Neural cell (in vitro differentiated cells): ENCODE data around the gene SPOCD1. TPM values are rescaled to one million over a fixed set of nuclear protein-coding genes. Genes with fewer than 3 reads are reported as not detected.

ENCODE experiments used
- H2AFZ ChIP-seq: fragments of 200-600, 300-800 bp; sonication (generic), shearing (Covaris generic); 2 replicates; pipeline ENCODE4 v1.6.0; 2014; ENCODE audit warnings: low read depth, mild to moderate bottlenecking, antibody characterized with exemption, low read length, moderate library complexity
- H3F3A ChIP-seq: fragments of 200-600 bp; shearing (Covaris generic); 2 replicates; pipeline ENCODE4 v1.6.1; 2016; ENCODE audit warnings: mild to moderate bottlenecking, moderate library complexity, mixed read lengths, antibody characterized with exemption, low read length; ENCODE audit not compliant: insufficient read depth, poor library complexity, severe bottlenecking
- H3K27ac ChIP-seq: fragments of 200-600, 300-800 bp; sonication (generic), shearing (Covaris generic); 2 replicates; pipeline ENCODE4 v1.5.1; 2014; ENCODE audit warnings: mild to moderate bottlenecking, low read length, moderate library complexity
- H3K27me3 ChIP-seq: fragments of 300-800, 200-600 bp; sonication (generic), shearing (Covaris generic); 2 replicates; pipeline ENCODE4 v1.6.0; 2014; ENCODE audit warnings: mild to moderate bottlenecking, low read depth, low read length, moderate library complexity; ENCODE audit not compliant: insufficient read depth
- H3K36me3 ChIP-seq: fragments of 300-800, 200-600 bp; sonication (generic), shearing (Covaris generic); 2 replicates; pipeline ENCODE4 v1.5.1; 2014; ENCODE audit warnings: mild to moderate bottlenecking, antibody characterized with exemption, low read length, moderate library complexity; ENCODE audit not compliant: insufficient read depth
- H3K4me2 ChIP-seq: fragments of 300-800, 200-600 bp; sonication (generic), shearing (Covaris generic); 2 replicates; pipeline ENCODE4 v1.6.0; 2014; ENCODE audit warnings: mild to moderate bottlenecking, low read length
- H3K4me3 ChIP-seq: fragments of 300-800, 200-600 bp; sonication (generic), shearing (Covaris generic); 2 replicates; pipeline ENCODE4 v1.5.1; 2014; ENCODE audit warnings: mild to moderate bottlenecking, low read length, moderate library complexity
- H3K79me2 ChIP-seq: fragments of 200-600 bp; shearing (Covaris generic); replicated peaks from 2 replicates; pipeline ENCODE4 v1.6.0; 2014; ENCODE audit warnings: mild to moderate bottlenecking, low read length, moderate library complexity; ENCODE audit not compliant: insufficient read depth
- H3K9ac ChIP-seq: fragments of 300-800, 200-600 bp; sonication (generic), shearing (Covaris generic); 2 replicates; pipeline ENCODE4 v1.6.1; 2016; ENCODE audit warnings: mild to moderate bottlenecking, low read length, mixed read lengths
- H3K9me2 ChIP-seq: fragments of 200-600 bp; shearing (Covaris generic); 2 replicates; pipeline ENCODE4 v1.6.1; 2016; ENCODE audit warnings: mild to moderate bottlenecking, low read length, mixed read lengths; ENCODE audit not compliant: insufficient read depth
- H3K9me3 ChIP-seq: fragments of 200-600, 300-800 bp; sonication (generic), shearing (Covaris generic); 2 replicates; pipeline ENCODE4 v1.6.1; 2016; ENCODE audit warnings: mild to moderate bottlenecking, mixed run types, low read length, moderate library complexity, mixed read lengths
- H4K20me1 ChIP-seq: fragments of 200-600 bp; shearing (Covaris generic); 2 replicates; pipeline ENCODE4 v1.6.1; 2016; ENCODE audit warnings: mild to moderate bottlenecking, mixed run types; ENCODE audit not compliant: insufficient read depth
- EP300 ChIP-seq: fragments of 450-650 bp; conservative IDR thresholded peaks from 2 replicates; pipeline ENCODE4 v1.6.1; 2014; ENCODE audit warnings: antibody characterized with exemption, mild to moderate bottlenecking, moderate library complexity; ENCODE audit not compliant: poor library complexity, severe bottlenecking
- EZH2 ChIP-seq: fragments of 200-600, 300-800 bp; shearing (Covaris generic), sonication (generic); IDR thresholded peaks from 2 replicates; pipeline ENCODE4 v1.6.1; 2014; ENCODE audit warnings: antibody characterized with exemption, low read length, borderline replicate concordance, mild to moderate bottlenecking; ENCODE audit not compliant: insufficient read depth, poor library complexity, severe bottlenecking
- MXI1 ChIP-seq: fragments of 450-650 bp; conservative IDR thresholded peaks from 2 replicates; pipeline ENCODE4 v1.6.1; 2014; ENCODE audit warnings: antibody characterized with exemption, mild to moderate bottlenecking; ENCODE audit not compliant: poor library complexity, severe bottlenecking
- POLR2AphosphoS5 ChIP-seq: IDR thresholded peaks from 2 replicates; pipeline ENCODE4 v1.6.1; 2012
- RAD21 ChIP-seq: fragments of 450-650 bp; conservative IDR thresholded peaks from 2 replicates; pipeline ENCODE4 v1.6.1; 2014; ENCODE audit warnings: antibody characterized with exemption, mild to moderate bottlenecking, moderate library complexity
- SMC3 ChIP-seq: fragments of 450-650 bp; conservative IDR thresholded peaks from 2 replicates; pipeline ENCODE4 v1.6.1; 2014; ENCODE audit warnings: antibody characterized with exemption, mild to moderate bottlenecking, moderate library complexity; ENCODE audit not compliant: poor library complexity
- TAF1 ChIP-seq: IDR thresholded peaks from 2 replicates; pipeline ENCODE4 v1.6.1; 2012; ENCODE audit warnings: low read depth
- polyA plus RNA-seq: library from polyadenylated mRNA; depleted of rRNA; stranded (reverse); fragments of >200 nt; gene quantifications from 2 replicates; pipeline ENCODE4 v1.2.3, GENCODE V29; 2014
- TF ChIP-seq, protein P1 (sequence below): fragments of 450-650 bp; IDR thresholded peaks from 2 replicates; pipeline ENCODE4 v1.5.1; 2014; ENCODE audit warnings: antibody characterized with exemption, mild to moderate bottlenecking, moderate library complexity; ENCODE audit not compliant: poor library complexity, severe bottlenecking
- TF ChIP-seq, protein P2 (sequence below): IDR thresholded peaks from 2 replicates; pipeline ENCODE4 v1.6.1; 2012; ENCODE audit warnings: borderline replicate concordance

SPOCD1 gene
- polyA plus RNA-seq, 1 donor from 2014 or later = not detected

DNA sequence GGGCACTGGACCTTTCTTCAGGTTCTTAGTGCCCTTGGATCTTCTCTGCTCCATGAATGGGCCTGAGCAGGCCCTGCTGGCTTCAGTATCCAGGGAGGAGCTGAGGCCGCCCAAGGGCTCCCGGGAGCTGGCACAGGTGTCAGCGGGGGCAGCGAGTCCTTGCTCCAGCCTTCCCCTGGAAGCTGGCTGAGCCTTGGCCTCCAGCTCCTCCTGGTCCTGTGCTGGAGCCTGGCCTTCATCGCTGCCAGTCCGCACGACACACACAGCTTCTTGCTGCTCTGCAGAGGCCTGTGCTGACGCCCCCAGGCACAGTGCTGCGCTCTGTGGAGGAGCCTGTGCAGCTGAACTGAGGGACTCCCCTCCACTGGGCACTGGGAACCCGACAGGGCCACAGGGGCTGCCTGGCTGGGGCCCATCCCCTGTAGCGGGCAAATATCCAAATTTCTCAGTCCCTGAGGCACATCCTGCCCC is 1.7 kb downstream of the SPOCD1 start:
- Histone ChIP-seq H3K4me2 (no peak overlapping the region), H4K20me1 (no peaks in the 10 kb centered on the region), H3K4me3 (no peak overlapping the region), H3K36me3 (no peaks in the 10 kb centered on the region), H2AFZ (no peak overlapping the region), H3K27me3 (no peaks in the 10 kb centered on the region), H3F3A (no peaks in the 10 kb centered on the region), H3K9ac (no peak overlapping the region), H3K27ac (no peak overlapping the region), H3K9me2 (no peaks in the 10 kb centered on the region), H3K9me3 (no peaks in the 10 kb centered on the region), H3K79me2 (no peaks in the 10 kb centered on the region)
- TF ChIP-seq, protein P1, sequence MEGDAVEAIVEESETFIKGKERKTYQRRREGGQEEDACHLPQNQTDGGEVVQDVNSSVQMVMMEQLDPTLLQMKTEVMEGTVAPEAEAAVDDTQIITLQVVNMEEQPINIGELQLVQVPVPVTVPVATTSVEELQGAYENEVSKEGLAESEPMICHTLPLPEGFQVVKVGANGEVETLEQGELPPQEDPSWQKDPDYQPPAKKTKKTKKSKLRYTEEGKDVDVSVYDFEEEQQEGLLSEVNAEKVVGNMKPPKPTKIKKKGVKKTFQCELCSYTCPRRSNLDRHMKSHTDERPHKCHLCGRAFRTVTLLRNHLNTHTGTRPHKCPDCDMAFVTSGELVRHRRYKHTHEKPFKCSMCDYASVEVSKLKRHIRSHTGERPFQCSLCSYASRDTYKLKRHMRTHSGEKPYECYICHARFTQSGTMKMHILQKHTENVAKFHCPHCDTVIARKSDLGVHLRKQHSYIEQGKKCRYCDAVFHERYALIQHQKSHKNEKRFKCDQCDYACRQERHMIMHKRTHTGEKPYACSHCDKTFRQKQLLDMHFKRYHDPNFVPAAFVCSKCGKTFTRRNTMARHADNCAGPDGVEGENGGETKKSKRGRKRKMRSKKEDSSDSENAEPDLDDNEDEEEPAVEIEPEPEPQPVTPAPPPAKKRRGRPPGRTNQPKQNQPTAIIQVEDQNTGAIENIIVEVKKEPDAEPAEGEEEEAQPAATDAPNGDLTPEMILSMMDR = no peak
- TF ChIP-seq EZH2 (no peak), RAD21 (no peak), SMC3 (no peak), EP300 (no peak), POLR2AphosphoS5 (no peak), MXI1 (no peak), TAF1 (no peak)
- TF ChIP-seq, protein P2, sequence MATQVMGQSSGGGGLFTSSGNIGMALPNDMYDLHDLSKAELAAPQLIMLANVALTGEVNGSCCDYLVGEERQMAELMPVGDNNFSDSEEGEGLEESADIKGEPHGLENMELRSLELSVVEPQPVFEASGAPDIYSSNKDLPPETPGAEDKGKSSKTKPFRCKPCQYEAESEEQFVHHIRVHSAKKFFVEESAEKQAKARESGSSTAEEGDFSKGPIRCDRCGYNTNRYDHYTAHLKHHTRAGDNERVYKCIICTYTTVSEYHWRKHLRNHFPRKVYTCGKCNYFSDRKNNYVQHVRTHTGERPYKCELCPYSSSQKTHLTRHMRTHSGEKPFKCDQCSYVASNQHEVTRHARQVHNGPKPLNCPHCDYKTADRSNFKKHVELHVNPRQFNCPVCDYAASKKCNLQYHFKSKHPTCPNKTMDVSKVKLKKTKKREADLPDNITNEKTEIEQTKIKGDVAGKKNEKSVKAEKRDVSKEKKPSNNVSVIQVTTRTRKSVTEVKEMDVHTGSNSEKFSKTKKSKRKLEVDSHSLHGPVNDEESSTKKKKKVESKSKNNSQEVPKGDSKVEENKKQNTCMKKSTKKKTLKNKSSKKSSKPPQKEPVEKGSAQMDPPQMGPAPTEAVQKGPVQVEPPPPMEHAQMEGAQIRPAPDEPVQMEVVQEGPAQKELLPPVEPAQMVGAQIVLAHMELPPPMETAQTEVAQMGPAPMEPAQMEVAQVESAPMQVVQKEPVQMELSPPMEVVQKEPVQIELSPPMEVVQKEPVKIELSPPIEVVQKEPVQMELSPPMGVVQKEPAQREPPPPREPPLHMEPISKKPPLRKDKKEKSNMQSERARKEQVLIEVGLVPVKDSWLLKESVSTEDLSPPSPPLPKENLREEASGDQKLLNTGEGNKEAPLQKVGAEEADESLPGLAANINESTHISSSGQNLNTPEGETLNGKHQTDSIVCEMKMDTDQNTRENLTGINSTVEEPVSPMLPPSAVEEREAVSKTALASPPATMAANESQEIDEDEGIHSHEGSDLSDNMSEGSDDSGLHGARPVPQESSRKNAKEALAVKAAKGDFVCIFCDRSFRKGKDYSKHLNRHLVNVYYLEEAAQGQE = no peak

DNA sequence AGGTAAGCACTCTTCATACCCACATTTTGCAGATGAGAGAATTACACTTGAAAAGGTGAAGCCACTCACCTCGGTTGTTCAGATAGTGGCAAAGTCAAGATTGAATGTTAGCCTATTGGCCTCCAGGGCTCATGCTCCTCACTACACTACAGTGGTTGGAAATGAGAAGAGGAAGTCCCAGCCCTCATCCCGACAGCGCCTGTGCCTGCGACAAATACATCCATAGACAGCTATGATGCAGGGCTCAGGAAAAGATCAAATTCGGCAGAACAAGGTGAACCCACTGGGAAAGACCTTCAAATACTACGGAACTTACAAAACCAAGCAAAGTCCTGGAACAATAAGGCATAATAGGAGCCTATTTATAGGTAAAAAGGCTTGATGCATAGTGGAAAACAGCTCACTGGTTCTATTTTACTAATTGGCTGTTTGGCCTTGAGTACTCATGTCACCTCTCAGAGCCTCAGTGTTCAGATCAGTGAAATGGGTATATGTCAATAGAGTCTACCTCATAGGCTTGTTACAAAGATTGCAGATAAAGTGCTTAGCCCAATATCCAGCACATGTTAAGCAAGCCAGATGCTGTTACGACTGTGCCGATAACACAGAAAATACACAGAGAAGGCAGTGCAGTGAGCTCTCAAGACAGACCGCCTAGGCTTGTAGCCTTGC is 3.5 kb downstream of the SPOCD1 start:
- TF ChIP-seq RAD21 (no peak), EZH2 (no peak), SMC3 (no peak), POLR2AphosphoS5 (no peak), TAF1 (no peak), MXI1 (no peak), EP300 (no peak)
- TF ChIP-seq, protein P2 = no peak
- TF ChIP-seq, protein P1 = no peak
- peak overlapping the region; percentile 51 for H3K4me3 ChIP-seq

More for the DNA sequence above, 3.5 kb downstream of the SPOCD1 start:
- no peaks in the 10 kb centered on the region for H3K79me2 ChIP-seq
- H4K20me1 ChIP-seq = no peaks in the 10 kb centered on the region
- H3F3A ChIP-seq = no peaks in the 10 kb centered on the region
- H3K27ac ChIP-seq = peak overlapping the region; percentile 74
- peak overlapping the region; percentile 60 for H3K4me2 ChIP-seq
- H3K9me2 ChIP-seq = no peaks in the 10 kb centered on the region
- peak overlapping the region; percentile 53 for H2AFZ ChIP-seq
- no peaks in the 10 kb centered on the region for H3K36me3 ChIP-seq
- H3K9ac ChIP-seq = peak overlapping the region; percentile 44
- no peaks in the 10 kb centered on the region for H3K9me3 ChIP-seq
- H3K27me3 ChIP-seq = no peaks in the 10 kb centered on the region
